K562 (cell line): ENCODE results near the gene BRINP1. TPM values are rescaled to one million over a fixed set of nuclear protein-coding genes. Genes with fewer than 3 reads are reported as not detected.
"Not testable (repeated sequence)": the region's sequence is repeated elsewhere in the genome, so short reads cannot be mapped to it uniquely, and the experiment has no call there.

Source experiments
- ATAC-seq: fragments of 200-7000 bp; cut with Tn5 transposase; 3 replicates; pipeline ENCODE4 v1.9.1; 2020; ENCODE audit warnings: moderate library complexity
- BruUV-seq: library from RNA; stranded (reverse); fragments of 400-500 nt; replicated peaks from 2 replicates; lab custom pipeline; 2021; lab: Mats Ljungman, UMichigan
- CTCF ChIA-PET: fragments of 300-600 bp; formaldehyde crosslinking; extraction: SDS; loops from one replicate; lab custom pipeline; 2021; ENCODE audit warnings: low intra/inter-chr PET ratio; lab: Yijun Ruan, JAX
- POLR2A ChIA-PET: fragments of 300-600, 350-650 bp; sonication (Branson Sonifier 250); formaldehyde crosslinking; extraction: SDS; loops from one replicate; lab custom pipeline; 2021; ENCODE audit warnings: antibody characterized with exemption, inconsistent platforms; lab: Yijun Ruan, JAX
- DNase-seq, 4 experiments: peaks; one replicate each; pipeline versions ENCODE4 v3.0.0 to v3.0.0-alpha.2; 2011 to 2018; ENCODE audit warnings: low spot score in 3 of 4, mixed read lengths in 3 of 4; ENCODE audit errors: extremely low read depth in 1 of 4
- FAIRE-seq: peaks from 2 replicates; lab custom pipeline; 2011; peaks lifted over from hg19 to GRCh38; lab: Jason Lieb, UNC
- H2AFZ ChIP-seq: 2 replicates; pipeline ENCODE4 v1.6.0; 2011; ENCODE audit warnings: low read depth, low read length, control low read depth, inconsistent platforms
- H3K27ac ChIP-seq: fragments of 200-600 bp; 3 replicates; pipeline ENCODE4 v1.8.0; 2011; ENCODE audit warnings: low read depth, mild to moderate bottlenecking, control low read depth, inconsistent platforms, low read length, moderate library complexity, mixed read lengths; ENCODE audit errors: extremely low read depth
- H3K27me3 ChIP-seq, 2 experiments: fragments of 300-600 bp in 1 of 2; 2 replicates in 1 of 2; 3 replicates in 1 of 2; pipeline versions ENCODE4 v1.6.0 to v1.8.0; 2011; ENCODE audit warnings: inconsistent platforms in 2 of 2, low read length in 2 of 2, mild to moderate bottlenecking in 1 of 2, mixed read lengths in 1 of 2, moderate library complexity in 1 of 2; ENCODE audit not compliant: control insufficient read depth in 2 of 2, insufficient read depth in 2 of 2
- H3K36me3 ChIP-seq: fragments of 300-600 bp; 3 replicates; pipeline ENCODE4 v1.8.0; 2011; ENCODE audit warnings: mild to moderate bottlenecking, low read length, inconsistent platforms; ENCODE audit not compliant: control insufficient read depth, insufficient read depth
- H3K4me1 ChIP-seq, 2 experiments: fragments of 200-600 bp in 1 of 2; replicated peaks in 1 of 2; 2 replicates in 1 of 2; 3 replicates in 1 of 2; pipeline versions ENCODE4 v1.5.1 to v1.8.0; 2011; ENCODE audit warnings: inconsistent platforms in 2 of 2, low read length in 2 of 2, mild to moderate bottlenecking in 1 of 2, mixed read lengths in 1 of 2, moderate library complexity in 1 of 2; ENCODE audit not compliant: control insufficient read depth in 2 of 2, insufficient read depth in 2 of 2
- H3K4me2 ChIP-seq: 2 replicates; pipeline ENCODE4 v1.6.1; 2011; ENCODE audit warnings: low read length, control low read depth, inconsistent platforms, mixed read lengths; ENCODE audit not compliant: insufficient read depth
- H3K4me3 ChIP-seq: fragments of 200-600 bp; sonication (generic), shearing (Covaris generic); 2 replicates; pipeline ENCODE4 v1.5.1; 2016; ENCODE audit warnings: control low read depth, inconsistent platforms
- H3K79me2 ChIP-seq: fragments of 200-600 bp; 3 replicates; pipeline ENCODE4 v1.8.0; 2011; ENCODE audit warnings: low read length, inconsistent platforms; ENCODE audit not compliant: control insufficient read depth, insufficient read depth
- H3K9ac ChIP-seq, 2 experiments: 2 replicates each; pipeline versions ENCODE4 v1.6.0 to v1.6.1; 2011; ENCODE audit warnings: low read depth in 2 of 2, low read length in 2 of 2, control low read depth in 1 of 2, inconsistent platforms in 1 of 2, mild to moderate bottlenecking in 1 of 2, mixed read lengths in 1 of 2; ENCODE audit not compliant: insufficient read depth in 1 of 2
- H3K9me1 ChIP-seq: one replicate; pipeline ENCODE4 v1.6.0; 2011; ENCODE audit warnings: inconsistent platforms, mild to moderate bottlenecking, low read length, moderate library complexity; ENCODE audit not compliant: control insufficient read depth, insufficient read depth
- H3K9me3 ChIP-seq: replicated peaks from 2 replicates; pipeline ENCODE4 v1.5.1; 2011; ENCODE audit warnings: low read depth, low read length, inconsistent platforms; ENCODE audit not compliant: control insufficient read depth, insufficient read depth
- H4K20me1 ChIP-seq: replicated peaks from 2 replicates; pipeline ENCODE4 v1.6.1; 2011; ENCODE audit warnings: low read length, inconsistent platforms, mixed read lengths; ENCODE audit not compliant: control insufficient read depth, insufficient read depth
- CREB3L1 ChIP-seq: fragments of 450-650 bp; IDR thresholded peaks from 2 replicates; pipeline ENCODE4 v1.6.1; 2014; ENCODE audit warnings: low read depth, mild to moderate bottlenecking, moderate library complexity, borderline replicate concordance
- FOSL1 ChIP-seq: fragments of 200-800 bp; sonication (Bioruptor generic); conservative IDR thresholded peaks from 2 replicates; pipeline ENCODE4 v1.6.1; 2016; ENCODE audit warnings: missing genetic modification characterization, missing compliant biosample characterization
- FOXA3 ChIP-seq, 2 experiments: fragments of 450-650 bp in 1 of 2; sonication (generic) in 1 of 2; formaldehyde crosslinking; IDR thresholded peaks in 1 of 2; conservative IDR thresholded peaks in 1 of 2; 2 replicates each; pipeline versions ENCODE4 v1.4.0 to v1.8.0; 2020 to 2022; ENCODE audit warnings: mild to moderate bottlenecking in 2 of 2, missing genetic modification reagents in 1 of 2
- HDAC2 ChIP-seq: fragments of 450-650 bp; IDR thresholded peaks from 2 replicates; pipeline ENCODE4 v1.6.1; 2016; ENCODE audit warnings: mild to moderate bottlenecking
- JUN ChIP-seq, 2 experiments: sonication (generic) in 1 of 2; formaldehyde crosslinking in 1 of 2; IDR thresholded peaks; 2 replicates each; pipeline versions ENCODE4 v1.6.1 to v1.8.0; 2012 to 2022; ENCODE audit warnings: borderline replicate concordance in 2 of 2, mild to moderate bottlenecking in 2 of 2, improper control_type of control experiment in 1 of 2, low read depth in 1 of 2, low read length in 1 of 2, missing genetic modification reagents in 1 of 2
- NCOA1 ChIP-seq: fragments of 450-650 bp; IDR thresholded peaks from 2 replicates; pipeline ENCODE4 v1.6.1; 2016; ENCODE audit warnings: low read depth
- PRPF4 ChIP-seq: fragments of 200-400 bp; formaldehyde crosslinking; IDR thresholded peaks from one replicate; pipeline ENCODE4 v1.6.1; 2017; ENCODE audit warnings: low read length, low read depth, mild to moderate bottlenecking; ENCODE audit not compliant: insufficient read depth, poor library complexity, severe bottlenecking
- PYGO2 ChIP-seq: fragments of 450-650 bp; IDR thresholded peaks from 2 replicates; pipeline ENCODE4 v1.6.1; 2016; ENCODE audit warnings: mild to moderate bottlenecking, missing genetic modification characterization, moderate library complexity, missing compliant biosample characterization
- SP1 ChIP-seq: sonication (generic); formaldehyde crosslinking; IDR thresholded peaks from 2 replicates; pipeline ENCODE4 v1.8.1; 2022; ENCODE audit warnings: mild to moderate bottlenecking, missing genetic modification reagents
- SRSF1 ChIP-seq: fragments of 200-400 bp; formaldehyde crosslinking; IDR thresholded peaks from 2 replicates; pipeline ENCODE4 v1.6.1; 2017; ENCODE audit warnings: mild to moderate bottlenecking, low read depth, low read length, moderate library complexity
- TARDBP ChIP-seq: fragments of 450-650 bp; IDR thresholded peaks from 2 replicates; pipeline ENCODE4 v1.6.1; 2016
- TFAM ChIP-seq: fragments of 250-450 bp; sonication (Bioruptor Pico); conservative IDR thresholded peaks from 2 replicates; pipeline ENCODE4 v1.5.0; 2021; ENCODE audit warnings: mild to moderate bottlenecking, moderate library complexity
- ZBTB2 ChIP-seq: fragments of 450-650 bp; IDR thresholded peaks from 2 replicates; pipeline ENCODE4 v1.6.1; 2016; ENCODE audit warnings: antibody characterized with exemption
- ZNF3 ChIP-seq: fragments of 250-450 bp; sonication (Bioruptor Pico); IDR thresholded peaks from 2 replicates; pipeline ENCODE4 v1.5.0; 2021; ENCODE audit warnings: mild to moderate bottlenecking, moderate library complexity
- ZNF717 ChIP-seq: fragments of 250-450 bp; sonication (Bioruptor Pico); IDR thresholded peaks from 2 replicates; pipeline ENCODE4 v1.5.0; 2021
- WGBS: fragments of 100-300 bp; shearing (Covaris generic); methylation state at CpG from one replicate; pipeline ENCODE4 v1.1.6; 2016; ENCODE audit warnings: low coverage, mixed read lengths; ENCODE audit not compliant: insufficient coverage; ENCODE audit errors: missing lambda C conversion rate; 5-methylcytosine and 5-hydroxymethylcytosine counted together
- in situ Hi-C: fragments of 300-500 bp; cut with MboI; formaldehyde crosslinking; loops from 4 replicates; pipeline ENCODE4 v1.15.0; 2018; ENCODE audit warnings: inconsistent platforms, mixed read lengths
- intact Hi-C: fragments of 100-400 bp; cut with micrococcal nuclease; formaldehyde crosslinking; loops from 2 replicates; pipeline ENCODE4 v1.14.2; 2022
- polyA plus RNA-seq, 8 experiments: library from polyadenylated mRNA; depleted of rRNA in 4 of 8; stranded (reverse) in 5 of 8; unstranded in 3 of 8; fragments of >200 nt; fragmentation: Nextera tagmentation in 2 of 8; fragmentation: Illumina TruSeq in 1 of 8; extraction: Ambion mirVana in 2 of 8; extraction: Trizol in 1 of 8; gene quantifications; 2 replicates each; pipeline versions ENCODE4 v1.2.1 to v1.2.3, GENCODE V29; 2011 to 2014; ENCODE audit warnings: inconsistent platforms in 1 of 8, missing spikeins in 1 of 8
- total RNA-seq, 7 experiments: library from RNA; depleted of rRNA in 6 of 7; stranded (reverse); fragments of >200 nt in 6 of 7; fragmentation: Illumina TruSeq in 2 of 7; extraction: Trizol in 2 of 7; gene quantifications; 2 replicates each; pipeline versions ENCODE4 v1.2.1 to v1.2.3, GENCODE V29; 2011 to 2021; ENCODE audit warnings: low replicate concordance in 1 of 7

Gene BRINP1
- total and polyA plus RNA-seq, 9 of the 15 experiments (the other 6 are each of a cell fraction or from before 2014, with no cell fraction given), result not detected

GRCh38 chr9:119175581-119175980, 193.7 kb downstream of the BRINP1 start (continued):
- no peak for TF ChIP-seq ZBTB2
- TF ChIP-seq TARDBP, result no peak
- no peak for TF ChIP-seq ZNF3 (CRISPR knock-in tag)
- TF ChIP-seq SP1 (CRISPR knock-in tag), result no peak
- TF ChIP-seq NCOA1, result no peak
- no peak for TF ChIP-seq PRPF4
- TF ChIP-seq HDAC2, result no peak
- TF ChIP-seq TFAM (CRISPR knock-in tag), result no peak
- TF ChIP-seq PYGO2 (tag), result no peak
- no peak for TF ChIP-seq JUN (IDR thresholded peaks at IDR 0.05; ENCODE audit: borderline replicate concordance, low read depth, low read length)
- no peak for TF ChIP-seq JUN (CRISPR knock-in tag; IDR thresholded peaks at IDR 0.05; ENCODE audit: borderline replicate concordance)
- no peak for TF ChIP-seq SRSF1
- no peak for TF ChIP-seq ZNF717 (CRISPR knock-in tag)
- TF ChIP-seq FOSL1 (tag), result no peak
- no peak for TF ChIP-seq FOXA3 (CRISPR knock-in tag; conservative IDR thresholded peaks at IDR 0.05 in 1 of 2, IDR thresholded peaks at IDR 0.05 in 1 of 2)
- no peak for TF ChIP-seq CREB3L1
- TF ChIP-seq, all 486 proteins: peak for 0

- H3K27ac ChIP-seq, CTCF ChIA-PET, H2AFZ ChIP-seq, H3K9me3 ChIP-seq, BruUV-seq, FAIRE-seq, H3K79me2 ChIP-seq, H3K4me3 ChIP-seq, DNase-seq, ATAC-seq, H4K20me1 ChIP-seq, POLR2A ChIA-PET, H3K36me3 ChIP-seq, H3K4me1 ChIP-seq, H3K4me2 ChIP-seq, H3K27me3 ChIP-seq, H3K9ac ChIP-seq, in situ Hi-C loops, intact Hi-C loops, H3K9me1 ChIP-seq: not testable (repeated sequence)
- 2% methylated on average over 10 of the region's 27 CpGs for WGBS
These were observed 200.0 kb downstream of the BRINP1 start for GRCh38 chr9:119169222-119169621.
